ENCODE measurements around the gene NR4A3.

NR4A3 gene

GRCh38 chr9:99819123-99819855 is 2.4 kb upstream of the NR4A3 start:
- peak overlapping the region; percentile 81 for H3K9ac ChIP-seq (ENCODE audit: low read length)
- H3K4me3 ChIP-seq (ENCODE audit: low read length): peak overlapping the region; percentile 45
- peaks cover 25% of the 10 kb centered on the region for H3K27me3 ChIP-seq (ENCODE audit: control insufficient read depth, insufficient read depth, low read length)
- peaks cover 18% of the 10 kb centered on the region for H3K4me1 ChIP-seq (ENCODE audit: control insufficient read depth, insufficient read depth, low read length)
- no peaks in the 10 kb centered on the region for H3K36me3 ChIP-seq (ENCODE audit: control insufficient read depth, insufficient read depth, low read length)
- no peaks in the 10 kb centered on the region for H3K9me3 ChIP-seq (ENCODE audit: control insufficient read depth, low read length)

GRCh38 chr9:99819856-99820684 is 1.6 kb upstream of the NR4A3 start:
- peaks cover 26% of the 10 kb centered on the region for H3K4me1 ChIP-seq (ENCODE audit: control insufficient read depth, insufficient read depth, low read length)
- H3K9ac ChIP-seq (ENCODE audit: low read length): peak overlapping the region; percentile 81

GRCh38 chr9:99820685-99821395 is 845 bp upstream of the NR4A3 start:
- peak overlapping the region; percentile 42 for H3K9ac ChIP-seq (ENCODE audit: low read length)
- peak overlapping the region; percentile 81 for H3K4me3 ChIP-seq (ENCODE audit: low read length)
- H3K27me3 ChIP-seq (ENCODE audit: control insufficient read depth, insufficient read depth, low read length): peaks cover 40% of the 10 kb centered on the region
- H3K36me3 ChIP-seq (ENCODE audit: control insufficient read depth, insufficient read depth, low read length): no peaks in the 10 kb centered on the region
- H3K4me1 ChIP-seq (ENCODE audit: control insufficient read depth, insufficient read depth, low read length): peaks cover 32% of the 10 kb centered on the region
- H3K9me3 ChIP-seq (ENCODE audit: control insufficient read depth, low read length): no peaks in the 10 kb centered on the region

More at GRCh38 chr9:99819856-99820684, 1.6 kb upstream of the NR4A3 start:
- Histone ChIP-seq H3K27me3 (ENCODE audit: control insufficient read depth, insufficient read depth, low read length) (peaks cover 33% of the 10 kb centered on the region), H3K4me3 (ENCODE audit: low read length) (peak overlapping the region; percentile 81), H3K9me3 (ENCODE audit: control insufficient read depth, low read length) (no peaks in the 10 kb centered on the region), H3K36me3 (ENCODE audit: control insufficient read depth, insufficient read depth, low read length) (no peaks in the 10 kb centered on the region)

GRCh38 chr9:99822109-99822805 is 572 bp downstream of the NR4A3 start:
- H3K4me3 ChIP-seq (ENCODE audit: low read length): peak overlapping the region; percentile 81
- no peaks in the 10 kb centered on the region for H3K36me3 ChIP-seq (ENCODE audit: control insufficient read depth, insufficient read depth, low read length)
- H3K9me3 ChIP-seq (ENCODE audit: control insufficient read depth, low read length): no peaks in the 10 kb centered on the region
- H3K4me1 ChIP-seq (ENCODE audit: control insufficient read depth, insufficient read depth, low read length): peaks cover 32% of the 10 kb centered on the region
- peaks cover 53% of the 10 kb centered on the region for H3K27me3 ChIP-seq (ENCODE audit: control insufficient read depth, insufficient read depth, low read length)
- peak overlapping the region; percentile 70 for H3K9ac ChIP-seq (ENCODE audit: low read length)

GRCh38 chr9:99822806-99823591 is 1.3 kb downstream of the NR4A3 start:
- H3K4me1 ChIP-seq (ENCODE audit: control insufficient read depth, insufficient read depth, low read length): peaks cover 32% of the 10 kb centered on the region
- H3K27me3 ChIP-seq (ENCODE audit: control insufficient read depth, insufficient read depth, low read length): peaks cover 61% of the 10 kb centered on the region
- H3K36me3 ChIP-seq (ENCODE audit: control insufficient read depth, insufficient read depth, low read length): no peaks in the 10 kb centered on the region
- H3K9me3 ChIP-seq (ENCODE audit: control insufficient read depth, low read length): no peaks in the 10 kb centered on the region
- H3K9ac ChIP-seq (ENCODE audit: low read length): peak overlapping the region; percentile 70
- peak overlapping the region; percentile 80 for H3K4me3 ChIP-seq (ENCODE audit: low read length)

GRCh38 chr9:99823681-99824377 is 2.1 kb downstream of the NR4A3 start:
- Histone ChIP-seq H3K36me3 (ENCODE audit: control insufficient read depth, insufficient read depth, low read length) (no peaks in the 10 kb centered on the region), H3K9me3 (ENCODE audit: control insufficient read depth, low read length) (no peaks in the 10 kb centered on the region), H3K4me3 (ENCODE audit: low read length) (peak overlapping the region; percentile 80), H3K4me1 (ENCODE audit: control insufficient read depth, insufficient read depth, low read length) (peaks cover 32% of the 10 kb centered on the region), H3K9ac (ENCODE audit: low read length) (peak overlapping the region; percentile 70), H3K27me3 (ENCODE audit: control insufficient read depth, insufficient read depth, low read length) (peaks cover 69% of the 10 kb centered on the region)

- Histone ChIP-seq H3K4me3 (ENCODE audit: low read length) (peak overlapping the region; percentile 80), H3K36me3 (ENCODE audit: control insufficient read depth, insufficient read depth, low read length) (no peaks in the 10 kb centered on the region), H3K9me3 (ENCODE audit: control insufficient read depth, low read length) (no peaks in the 10 kb centered on the region), H3K27me3 (ENCODE audit: control insufficient read depth, insufficient read depth, low read length) (peaks cover 76% of the 10 kb centered on the region), H3K4me1 (ENCODE audit: control insufficient read depth, insufficient read depth, low read length) (peaks cover 32% of the 10 kb centered on the region), H3K9ac (ENCODE audit: low read length) (peak overlapping the region; percentile 41)
These were observed 2.9 kb downstream of the NR4A3 start for GRCh38 chr9:99824378-99825171.

GRCh38 chr9:99825172-99826046 is 3.7 kb downstream of the NR4A3 start:
- H3K27me3 ChIP-seq (ENCODE audit: control insufficient read depth, insufficient read depth, low read length): peaks cover 84% of the 10 kb centered on the region
- peaks cover 32% of the 10 kb centered on the region for H3K4me1 ChIP-seq (ENCODE audit: control insufficient read depth, insufficient read depth, low read length)
- peak overlapping the region; percentile 41 for H3K9ac ChIP-seq (ENCODE audit: low read length)
- peak overlapping the region; percentile 80 for H3K4me3 ChIP-seq (ENCODE audit: low read length)
- H3K9me3 ChIP-seq (ENCODE audit: control insufficient read depth, low read length): no peaks in the 10 kb centered on the region
- no peaks in the 10 kb centered on the region for H3K36me3 ChIP-seq (ENCODE audit: control insufficient read depth, insufficient read depth, low read length)

- Histone ChIP-seq H3K4me3 (ENCODE audit: low read length) (no peak overlapping the region), H3K4me1 (ENCODE audit: control insufficient read depth, insufficient read depth, low read length) (peaks cover 32% of the 10 kb centered on the region), H3K27me3 (ENCODE audit: control insufficient read depth, insufficient read depth, low read length) (peaks cover 85% of the 10 kb centered on the region), H3K9me3 (ENCODE audit: control insufficient read depth, low read length) (no peaks in the 10 kb centered on the region), H3K9ac (ENCODE audit: low read length) (no peak overlapping the region), H3K36me3 (ENCODE audit: control insufficient read depth, insufficient read depth, low read length) (no peaks in the 10 kb centered on the region)
These were observed 4.9 kb downstream of the NR4A3 start for GRCh38 chr9:99826579-99826978.
